ENCODE data around the gene STT3B.

DNA sequence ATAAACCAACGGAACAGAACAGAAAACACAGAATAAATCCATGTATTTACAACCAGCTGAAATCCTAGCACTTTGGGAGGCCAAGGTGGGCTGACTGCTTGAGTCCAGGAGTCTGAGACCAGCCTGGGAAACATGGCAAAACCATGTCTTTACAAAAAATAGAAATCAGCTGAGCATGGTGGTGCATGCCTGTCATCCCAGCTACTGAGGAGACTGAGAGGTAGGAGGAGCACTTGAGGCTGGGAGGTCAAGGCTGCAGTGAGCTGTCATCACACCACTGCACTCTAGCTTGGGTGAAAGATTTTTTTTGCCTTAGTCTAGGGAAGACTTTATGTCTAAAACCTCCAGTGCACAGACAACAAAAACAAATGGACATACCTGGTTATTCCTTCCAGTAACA lies 120.7 kb downstream of the STT3B start:
- TF ChIP-seq CTCF (IDR thresholded peaks at IDR 0.05) (no peak), POLR2AphosphoS5 (IDR thresholded peaks at IDR 0.05; ENCODE audit: low read depth, low read length) (no peak), SIN3A (IDR thresholded peaks at IDR 0.05; ENCODE audit: borderline replicate concordance, insufficient read depth, low read depth, low read length) (no peak)
- TF ChIP-seq, protein P1, sequence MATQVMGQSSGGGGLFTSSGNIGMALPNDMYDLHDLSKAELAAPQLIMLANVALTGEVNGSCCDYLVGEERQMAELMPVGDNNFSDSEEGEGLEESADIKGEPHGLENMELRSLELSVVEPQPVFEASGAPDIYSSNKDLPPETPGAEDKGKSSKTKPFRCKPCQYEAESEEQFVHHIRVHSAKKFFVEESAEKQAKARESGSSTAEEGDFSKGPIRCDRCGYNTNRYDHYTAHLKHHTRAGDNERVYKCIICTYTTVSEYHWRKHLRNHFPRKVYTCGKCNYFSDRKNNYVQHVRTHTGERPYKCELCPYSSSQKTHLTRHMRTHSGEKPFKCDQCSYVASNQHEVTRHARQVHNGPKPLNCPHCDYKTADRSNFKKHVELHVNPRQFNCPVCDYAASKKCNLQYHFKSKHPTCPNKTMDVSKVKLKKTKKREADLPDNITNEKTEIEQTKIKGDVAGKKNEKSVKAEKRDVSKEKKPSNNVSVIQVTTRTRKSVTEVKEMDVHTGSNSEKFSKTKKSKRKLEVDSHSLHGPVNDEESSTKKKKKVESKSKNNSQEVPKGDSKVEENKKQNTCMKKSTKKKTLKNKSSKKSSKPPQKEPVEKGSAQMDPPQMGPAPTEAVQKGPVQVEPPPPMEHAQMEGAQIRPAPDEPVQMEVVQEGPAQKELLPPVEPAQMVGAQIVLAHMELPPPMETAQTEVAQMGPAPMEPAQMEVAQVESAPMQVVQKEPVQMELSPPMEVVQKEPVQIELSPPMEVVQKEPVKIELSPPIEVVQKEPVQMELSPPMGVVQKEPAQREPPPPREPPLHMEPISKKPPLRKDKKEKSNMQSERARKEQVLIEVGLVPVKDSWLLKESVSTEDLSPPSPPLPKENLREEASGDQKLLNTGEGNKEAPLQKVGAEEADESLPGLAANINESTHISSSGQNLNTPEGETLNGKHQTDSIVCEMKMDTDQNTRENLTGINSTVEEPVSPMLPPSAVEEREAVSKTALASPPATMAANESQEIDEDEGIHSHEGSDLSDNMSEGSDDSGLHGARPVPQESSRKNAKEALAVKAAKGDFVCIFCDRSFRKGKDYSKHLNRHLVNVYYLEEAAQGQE (IDR thresholded peaks at IDR 0.05; ENCODE audit: insufficient read depth in 1 of 2, low read depth in 2 of 2, low read length in 1 of 2), result no peak

Measured in Panc1 (cell line).